HepG2 (cell line): Measurements from ENCODE around the gene DOK5. TPM values are rescaled to one million over a fixed set of nuclear protein-coding genes. Genes with fewer than 3 reads are reported as not detected.
"Not testable (repeated sequence)": the region's sequence is repeated elsewhere in the genome, so short reads cannot be mapped to it uniquely, and the experiment has no call there.

Experiments used
- ATAC-seq: fragments of 200-7000 bp; cut with Tn5 transposase; 3 replicates; pipeline ENCODE4 v1.9.1; 2020; ENCODE audit warnings: mild to moderate bottlenecking, moderate library complexity
- BruUV-seq: library from RNA; stranded (reverse); fragments of 400-500 nt; replicated peaks from 2 replicates; lab custom pipeline; 2021; lab: Mats Ljungman, UMichigan
- CTCF ChIA-PET: fragments of 300-600 bp; formaldehyde crosslinking; extraction: SDS; loops from one replicate; lab custom pipeline; 2021; ENCODE audit warnings: low total read pairs, inconsistent platforms, low intra/inter-chr PET ratio; lab: Yijun Ruan, JAX
- POLR2A ChIA-PET: fragments of 350-600 bp; sonication (Branson Sonifier 250); formaldehyde crosslinking; loops from one replicate; lab custom pipeline; 2020; ENCODE audit warnings: antibody characterized with exemption, inconsistent platforms; lab: Yijun Ruan, JAX
- DNase-seq: peaks from one replicate; pipeline ENCODE4 v3.0.0-alpha.2; 2015; ENCODE audit warnings: low spot score
- FAIRE-seq: peaks from 3 replicates; lab custom pipeline; 2011; peaks lifted over from hg19 to GRCh38; lab: Jason Lieb, UNC
- H2AFZ ChIP-seq: one replicate; pipeline ENCODE4 v1.6.1; 2011; ENCODE audit warnings: low read length, inconsistent platforms
- H3K27ac ChIP-seq: fragments of 300-600 bp; 3 replicates; pipeline ENCODE4 v1.8.0; 2011; ENCODE audit warnings: mixed run types, mild to moderate bottlenecking, mixed read lengths, low read length, inconsistent platforms; ENCODE audit not compliant: insufficient read depth; ENCODE audit errors: extremely low read length
- H3K27me3 ChIP-seq, 2 experiments: fragments of 200-600 bp in 1 of 2; 2 replicates in 1 of 2; 3 replicates in 1 of 2; pipeline versions ENCODE4 v1.6.0 to v1.8.0; 2011; ENCODE audit warnings: low read length in 2 of 2, mild to moderate bottlenecking in 2 of 2, moderate library complexity in 2 of 2, inconsistent platforms in 1 of 2; ENCODE audit not compliant: insufficient read depth in 2 of 2, control insufficient read depth in 1 of 2
- H3K36me3 ChIP-seq, 2 experiments: fragments of 200-600 bp in 1 of 2; replicated peaks in 1 of 2; 2 replicates in 1 of 2; 3 replicates in 1 of 2; pipeline versions ENCODE4 v1.5.1 to v1.8.0; 2011; ENCODE audit warnings: low read length in 2 of 2, inconsistent platforms in 1 of 2; ENCODE audit not compliant: insufficient read depth in 2 of 2, control insufficient read depth in 1 of 2
- H3K4me1 ChIP-seq: 2 replicates; pipeline ENCODE4 v1.5.1; 2012; ENCODE audit warnings: low read length, inconsistent platforms; ENCODE audit not compliant: insufficient read depth
- H3K4me2 ChIP-seq: 2 replicates; pipeline ENCODE4 v1.6.0; 2011; ENCODE audit warnings: low read depth, low read length, inconsistent platforms
- H3K4me3 ChIP-seq, 3 experiments: fragments of 200-600 bp in 1 of 3; sonication (generic), shearing (Covaris generic) in 1 of 3; replicated peaks in 1 of 3; 2 replicates each; pipeline ENCODE4 v1.5.1; 2011 to 2016; ENCODE audit warnings: low read length in 3 of 3, inconsistent platforms in 2 of 3, low read depth in 2 of 3, mild to moderate bottlenecking in 2 of 3, control low read depth in 1 of 3, mixed read lengths in 1 of 3; ENCODE audit not compliant: insufficient read depth in 1 of 3
- H3K79me2 ChIP-seq: one replicate; pipeline ENCODE4 v1.6.1; 2011; ENCODE audit warnings: low read length, inconsistent platforms; ENCODE audit not compliant: insufficient read depth
- H3K9ac ChIP-seq: 2 replicates; pipeline ENCODE4 v1.6.0; 2011; ENCODE audit warnings: mild to moderate bottlenecking, low read depth, low read length, inconsistent platforms; ENCODE audit not compliant: insufficient read depth
- H3K9me3 ChIP-seq: 2 replicates; pipeline ENCODE4 v1.5.1; 2012; ENCODE audit warnings: mild to moderate bottlenecking, low read length
- H4K20me1 ChIP-seq: 2 replicates; pipeline ENCODE4 v1.6.0; 2011; ENCODE audit warnings: inconsistent platforms, mild to moderate bottlenecking, low read length, moderate library complexity; ENCODE audit not compliant: insufficient read depth
- ATF3 ChIP-seq: sonication (generic); formaldehyde crosslinking; IDR thresholded peaks from 2 replicates; pipeline ENCODE4 v1.4.0; 2020; ENCODE audit warnings: missing genetic modification reagents
- ATF7 ChIP-seq, 2 experiments: fragments of 450-650 bp in 1 of 2; sonication (generic) in 1 of 2; formaldehyde crosslinking in 1 of 2; IDR thresholded peaks; 2 replicates each; pipeline versions ENCODE4 v1.4.0 to v1.6.1; 2016 to 2020; ENCODE audit warnings: antibody characterized with exemption in 1 of 2, mild to moderate bottlenecking in 1 of 2, missing genetic modification reagents in 1 of 2
- CTCF ChIP-seq: sonication (generic); formaldehyde crosslinking; IDR thresholded peaks from 2 replicates; pipeline ENCODE4 v1.5.0; 2020; ENCODE audit warnings: mild to moderate bottlenecking, missing genetic modification reagents, moderate library complexity
- FOSL2 ChIP-seq: sonication (generic); formaldehyde crosslinking; IDR thresholded peaks from 2 replicates; pipeline ENCODE4 v1.4.0; 2020; ENCODE audit warnings: missing genetic modification reagents
- IKZF4 ChIP-seq: sonication (generic); formaldehyde crosslinking; IDR thresholded peaks from 2 replicates; pipeline ENCODE4 v1.5.1; 2020; ENCODE audit warnings: borderline replicate concordance, mild to moderate bottlenecking, low read depth, missing genetic modification reagents; ENCODE audit errors: not compliant biosample characterization
- NCOA2 ChIP-seq: sonication (generic); formaldehyde crosslinking; IDR thresholded peaks from 2 replicates; pipeline ENCODE4 v1.8.0; 2022; ENCODE audit warnings: inconsistent platforms
- STAG1 ChIP-seq: sonication (generic); formaldehyde crosslinking; IDR thresholded peaks from 2 replicates; pipeline ENCODE4 v1.4.0; 2020; ENCODE audit warnings: missing genetic modification reagents
- XRCC5 ChIP-seq: fragments of 200-400 bp; formaldehyde crosslinking; optimal IDR thresholded peaks from 2 replicates; pipeline ENCODE3; 2017; ENCODE audit warnings: mild to moderate bottlenecking, low read length
- WGBS: methylation state at CpG from one replicate; pipeline ENCODE4 v1.1.6; 2017; ENCODE audit warnings: low lambda C conversion rate; 5-methylcytosine and 5-hydroxymethylcytosine counted together
- in situ Hi-C: cut with HindIII; loops from 2 replicates; pipeline ENCODE4 v1.10.0; 2017; ENCODE audit warnings: low pct_unique_long_range_greater_than_20kb; ENCODE audit not compliant: extremely low pct_ligation_motif_present
- intact Hi-C: fragments of 100-400 bp; cut with micrococcal nuclease; formaldehyde crosslinking; loops from one replicate; pipeline ENCODE4 v1.10.0; 2022; ENCODE audit not compliant: unreplicated experiment
- polyA plus RNA-seq, 8 experiments: library from polyadenylated mRNA; depleted of rRNA in 3 of 8; stranded (reverse) in 7 of 8; unstranded in 1 of 8; fragments of >200 nt; fragmentation: Illumina TruSeq in 4 of 8; extraction: Trizol in 4 of 8; gene quantifications; 2 replicates each; pipeline versions ENCODE4 v1.2.1 to v1.2.3, GENCODE V29; 2011 to 2016; ENCODE audit warnings: low read depth in 4 of 8, missing spikeins in 1 of 8, mixed read lengths in 1 of 8; ENCODE audit not compliant: insufficient read depth in 1 of 8
- total RNA-seq, 5 experiments: library from RNA; depleted of rRNA; stranded (reverse); fragments of >200 nt; fragmentation: Illumina TruSeq; extraction: Trizol; gene quantifications; 2 replicates each; pipeline ENCODE4 v1.2.3, GENCODE V29; 2016; ENCODE audit warnings: low read depth in 1 of 5

The DOK5 gene
- total and polyA plus RNA-seq, 2 of the 13 experiments (the other 11 are each of a cell fraction or from before 2014, with no cell fraction given): not detected

DNA sequence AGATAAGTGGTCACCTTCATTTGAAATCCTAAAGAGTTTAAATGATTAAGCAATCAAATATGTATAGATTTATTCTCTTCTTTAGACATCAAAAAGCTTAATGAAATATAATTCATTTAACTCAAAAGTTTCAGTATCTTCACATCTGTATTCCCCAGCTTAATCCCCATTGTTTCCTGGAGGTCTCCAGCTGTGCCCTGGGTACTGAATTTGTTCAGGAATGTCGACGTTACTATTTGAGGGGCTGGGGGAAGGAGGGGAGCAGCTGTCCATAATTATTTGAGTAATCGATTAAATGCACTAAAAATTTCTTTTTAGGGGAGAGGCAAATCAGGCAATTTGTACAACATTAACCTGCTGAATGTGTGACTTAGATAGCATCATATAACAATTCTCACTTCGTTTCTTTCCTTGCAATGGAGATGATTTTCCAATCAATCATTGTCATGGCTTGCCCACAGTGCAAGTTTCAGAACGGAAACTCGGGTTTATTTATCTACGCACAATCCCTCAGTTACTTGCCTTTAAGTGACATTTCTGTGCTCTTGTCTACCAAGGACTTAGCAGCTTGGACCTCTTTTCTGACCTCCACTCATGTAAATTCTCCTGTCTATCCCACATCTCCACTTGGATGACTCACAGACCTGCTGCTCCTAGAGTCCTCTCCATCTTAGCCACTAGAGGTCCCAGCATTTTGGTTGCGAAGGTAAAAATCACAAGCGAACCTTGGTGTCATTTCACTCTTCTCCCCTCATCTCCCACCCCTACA is 3.9 kb downstream of the DOK5 start:
- peaks cover 1 to 22% of the 10 kb centered on the region in 2 experiments; a peak in 4 of 5 replicates for H3K27me3 ChIP-seq
- H3K4me1 ChIP-seq: no peaks in the 10 kb centered on the region
- peak; percentile 91 for ATAC-seq
- peak; percentile 42 for DNase-seq
- H3K9me3 ChIP-seq: no peaks in the 10 kb centered on the region
- H3K9ac ChIP-seq: no peak overlapping the region
- BruUV-seq: no TSS peak
- ChIA-PET POLR2A (no interaction called here), CTCF (interaction anchor here (2.1 kb wide), 1 partner anchor 167 kb away, joined by 8 read pairs; no protein-coding TSS in a partner anchor)
- H3K4me2 ChIP-seq: no peak overlapping the region
- intact Hi-C loops: loop anchor here (2.0 kb wide), 1 partner anchor 167 kb away; no protein-coding TSS in a partner anchor
- in situ Hi-C loops: no loop called here
- H3K27ac ChIP-seq: no peak overlapping the region
- no peak overlapping the region for H2AFZ ChIP-seq
- H4K20me1 ChIP-seq: no peaks in the 10 kb centered on the region
- no peaks in the 10 kb centered on the region for H3K79me2 ChIP-seq
- H3K4me3 ChIP-seq: no peak overlapping the region
- FAIRE-seq: peak; percentile 92
- TF ChIP-seq CTCF (peak; percentile 46), XRCC5 (peak; percentile 49), IKZF4 (CRISPR knock-in tag) (no peak), NCOA2 (CRISPR knock-in tag) (no peak), FOSL2 (CRISPR knock-in tag) (peak; percentile 70), STAG1 (0 out of 2 replicates have a peak, but pooled peaks have one; percentile 15), ATF3 (CRISPR knock-in tag) (no peak), ATF7 (IDR thresholded peaks at IDR 0.05) (no peak), ATF7 (CRISPR knock-in tag; IDR thresholded peaks at IDR 0.05) (no peak)
- 10% methylated on average over 9 of the region's 9 CpGs for WGBS
- no peaks in the 10 kb centered on the region for H3K36me3 ChIP-seq

GRCh38 chr20:54479937-54480336 is 4.5 kb downstream of the DOK5 start:
- H3K27ac ChIP-seq, POLR2A ChIA-PET, in situ Hi-C loops, H3K9me3 ChIP-seq, H3K4me2 ChIP-seq, H3K79me2 ChIP-seq, H3K4me3 ChIP-seq, H4K20me1 ChIP-seq, FAIRE-seq, H3K9ac ChIP-seq, H3K4me1 ChIP-seq, H2AFZ ChIP-seq, DNase-seq, BruUV-seq, H3K36me3 ChIP-seq: not testable (repeated sequence)
- intact Hi-C loops: loop anchor here (2.0 kb wide), 1 partner anchor 167 kb away; no protein-coding TSS in a partner anchor
- 16% methylated on average over 7 of the region's 7 CpGs for WGBS
- peaks cover 0 to 16% of the 10 kb centered on the region in 2 experiments; a peak in 4 of 5 replicates for H3K27me3 ChIP-seq
- ATAC-seq: peak; percentile 61
- CTCF ChIA-PET: interaction anchor here (2.1 kb wide), 1 partner anchor 167 kb away, joined by 8 read pairs; no protein-coding TSS in a partner anchor
